ENCODE results near the gene MCUR1. TPM values are rescaled to one million over a fixed set of nuclear protein-coding genes. Genes with fewer than 3 reads are reported as not detected.
A peak's percentile ranks its signal among the peaks of the same experiment; 100 is the strongest.
"Not testable (repeated sequence)": the region's sequence is repeated elsewhere in the genome, so short reads cannot be mapped to it uniquely, and the experiment has no call there.

MCUR1 gene
- total RNA-seq, 1 experiment from 2014 or later, result 16.8 TPM

DNA sequence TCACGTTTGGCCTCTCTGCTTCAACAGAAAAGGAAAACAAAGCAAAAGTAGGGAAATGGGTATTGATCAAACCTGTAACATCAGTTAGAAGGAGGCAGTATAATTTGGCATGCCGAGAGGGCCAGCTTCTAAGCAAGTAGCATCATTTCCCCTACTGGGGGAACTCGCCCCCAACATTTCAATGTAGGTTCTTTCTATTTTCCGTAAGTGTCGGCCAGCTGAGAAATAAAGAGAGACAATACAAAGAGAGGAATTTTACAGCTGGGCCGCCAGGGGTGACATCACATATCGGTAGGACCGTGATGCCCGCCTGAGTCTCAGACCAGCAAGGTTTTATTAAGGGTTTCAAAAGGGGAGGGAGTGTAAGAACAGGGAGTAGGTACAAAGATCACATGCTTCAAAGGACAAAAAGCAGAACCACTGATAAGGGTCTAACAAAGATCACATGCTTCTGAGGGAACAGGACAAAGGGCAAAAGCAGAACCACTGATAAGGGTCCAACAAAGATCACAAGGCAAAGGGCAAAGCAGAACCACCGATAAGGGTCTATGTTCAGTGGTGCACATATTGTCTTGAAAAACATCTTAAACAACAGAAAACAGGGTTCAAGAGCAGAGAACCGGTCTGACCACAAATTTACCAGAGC is 14.4 kb upstream of the MCUR1 start:
- DNase-seq (ENCODE audit: low read depth), result not testable (repeated sequence)

DNA sequence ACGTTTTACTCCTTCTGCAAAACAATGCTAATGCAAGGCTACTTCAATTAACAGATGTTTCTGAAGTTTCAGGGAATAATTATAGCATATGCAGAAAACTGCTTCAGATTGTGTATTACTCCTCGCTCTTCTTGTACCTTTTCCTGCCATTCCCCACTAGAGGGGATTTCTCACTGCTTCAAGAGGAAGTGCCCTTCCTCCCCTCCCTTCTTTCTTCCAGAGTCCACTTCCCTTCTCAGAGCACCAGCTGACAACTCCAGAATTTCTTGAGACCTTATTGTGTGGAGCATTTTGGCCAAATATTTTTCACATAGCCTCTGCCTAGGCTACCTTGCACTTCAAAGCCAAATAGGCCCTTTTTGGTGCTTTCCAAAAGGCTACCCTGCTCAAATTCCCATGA is 12.7 kb upstream of the MCUR1 start:
- no peak for DNase-seq (ENCODE audit: low read depth)

DNA sequence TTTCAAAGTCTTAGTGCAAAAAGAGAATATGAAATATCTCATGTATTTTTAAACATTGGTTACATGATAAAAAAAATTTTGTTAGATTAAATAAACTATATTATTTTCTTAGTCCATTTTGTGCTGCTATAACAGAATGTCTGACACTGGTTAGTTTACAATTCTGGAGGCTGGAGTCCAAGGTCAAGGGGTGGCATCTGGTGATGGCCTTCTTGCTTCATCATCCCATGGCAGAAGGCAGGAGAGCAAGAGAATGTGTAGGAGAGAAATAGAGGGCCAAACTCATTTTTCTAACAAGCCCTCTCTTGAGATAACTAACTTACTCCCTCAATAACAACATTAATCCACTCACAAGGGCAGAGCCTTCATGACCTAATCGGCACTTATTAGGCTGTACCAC is 11.5 kb upstream of the MCUR1 start:
- DNase-seq (ENCODE audit: low read depth), result no peak

GRCh38 chr6:13818341-13818740 is 4.0 kb upstream of the MCUR1 start:
- DNase-seq (ENCODE audit: low read depth), result no peak

- DNase-seq (ENCODE audit: low read depth), result peak; percentile 7
These were observed 700 bp upstream of the MCUR1 start for GRCh38 chr6:13814938-13815575.

DNA sequence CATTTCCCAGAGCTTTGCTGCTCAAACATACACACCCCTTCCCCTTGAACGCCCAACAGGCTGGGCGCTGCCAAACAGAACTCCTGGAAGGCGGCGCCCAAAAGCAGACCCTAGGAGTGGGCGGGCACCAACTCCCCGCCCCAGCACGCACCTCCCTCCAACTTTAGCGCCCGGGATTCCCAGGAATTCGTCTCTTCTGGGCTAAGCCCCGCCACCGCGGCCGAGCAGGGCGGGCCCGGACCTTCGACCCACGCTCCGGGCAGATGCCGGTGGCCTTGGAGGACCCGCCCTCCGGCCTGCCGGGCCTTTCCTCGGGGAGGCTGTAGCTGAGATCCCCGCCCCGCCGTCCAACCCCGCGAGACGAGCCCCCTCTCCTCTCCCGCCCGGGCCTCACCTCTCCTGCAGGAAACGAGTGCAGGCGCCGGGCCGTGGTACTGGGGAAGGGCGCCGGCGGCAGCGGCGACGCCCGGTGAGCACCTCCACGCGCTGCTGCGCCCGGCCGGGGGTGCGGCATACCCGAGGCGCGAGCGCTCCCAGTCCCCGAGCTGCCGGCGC is 659 bp downstream of the MCUR1 start:
- DNase-seq (ENCODE audit: low read depth), result peak; percentile 66

DNA sequence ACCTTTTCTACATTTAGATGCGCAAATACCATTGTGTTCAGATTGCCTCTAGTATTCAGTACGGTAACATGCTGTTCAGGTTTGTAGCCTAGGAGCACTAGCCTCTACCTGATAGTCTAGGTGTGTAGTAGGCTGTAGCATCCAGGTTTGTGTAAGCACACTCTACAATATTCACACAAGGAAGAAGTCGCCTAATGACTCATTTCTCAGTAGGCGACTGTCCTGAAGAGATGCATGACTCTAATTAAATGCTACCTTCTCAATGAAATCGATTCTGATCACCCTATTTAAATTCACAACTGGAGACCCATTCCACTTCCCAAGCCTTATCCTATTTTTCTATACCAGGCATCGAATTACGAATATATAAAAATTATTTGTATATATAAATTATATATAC is 1.3 kb downstream of the MCUR1 start:
- DNase-seq (ENCODE audit: low read depth), result no peak

GRCh38 chr6:13812359-13812642 is 2.1 kb downstream of the MCUR1 start:
- no peak for DNase-seq (ENCODE audit: low read depth)

DNA sequence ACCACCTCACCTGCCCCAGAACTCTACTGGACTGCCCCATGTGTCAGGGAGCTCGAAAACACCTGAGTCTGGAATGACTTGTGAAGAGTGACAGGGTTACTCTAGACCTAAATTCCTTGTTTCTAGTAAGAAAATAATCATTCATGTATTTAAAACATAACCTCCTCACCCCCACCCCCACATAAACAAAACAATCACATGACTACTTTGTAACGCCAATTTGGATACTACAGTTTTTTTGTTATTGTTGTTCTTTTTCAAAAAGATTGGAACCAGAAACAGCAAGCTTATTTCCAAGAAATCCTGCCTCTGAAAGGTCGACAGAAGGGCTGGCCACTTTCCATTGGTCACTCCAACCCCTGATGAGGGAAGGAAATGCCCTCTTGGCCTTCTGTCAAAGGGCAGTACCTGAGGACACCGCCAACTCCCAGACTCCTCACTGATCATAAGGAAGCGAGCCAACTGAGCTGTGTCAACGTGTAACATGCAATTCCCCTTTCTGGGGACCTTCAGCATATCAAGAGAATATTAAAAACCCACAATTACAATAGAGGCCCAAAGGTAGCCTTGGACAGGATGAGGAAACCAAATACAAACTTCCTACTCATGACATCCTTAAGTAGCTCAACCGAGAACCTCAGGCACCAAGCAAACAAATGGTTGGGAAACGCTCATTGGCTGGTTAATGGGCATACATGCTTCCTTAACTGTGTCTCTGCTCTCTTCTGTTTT is 2.6 kb downstream of the MCUR1 start:
- DNase-seq (ENCODE audit: low read depth), result no peak

- no peak for DNase-seq (ENCODE audit: low read depth)
These were observed 3.5 kb downstream of the MCUR1 start for GRCh38 chr6:13810688-13811446.

DNA sequence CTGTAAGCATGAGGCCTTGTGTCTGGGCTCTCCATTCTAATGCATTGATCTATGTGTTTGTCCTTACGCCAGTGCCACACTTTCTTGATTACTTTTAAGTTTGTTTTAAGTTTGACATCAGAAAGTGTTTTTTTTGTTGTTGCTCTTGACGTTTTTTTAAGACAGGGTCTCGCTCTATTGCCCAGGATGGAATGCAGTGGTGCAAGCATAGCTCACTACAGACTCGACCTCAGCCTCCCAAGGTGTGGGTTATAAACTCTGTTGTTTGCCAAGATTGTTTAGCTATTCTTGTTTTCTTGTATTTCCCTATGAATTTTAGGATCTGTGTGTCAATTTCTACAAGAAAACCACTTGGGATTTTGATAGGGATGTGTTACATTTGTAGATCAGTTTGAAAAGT is 5.6 kb downstream of the MCUR1 start:
- no peak for DNase-seq (ENCODE audit: low read depth)

DNA sequence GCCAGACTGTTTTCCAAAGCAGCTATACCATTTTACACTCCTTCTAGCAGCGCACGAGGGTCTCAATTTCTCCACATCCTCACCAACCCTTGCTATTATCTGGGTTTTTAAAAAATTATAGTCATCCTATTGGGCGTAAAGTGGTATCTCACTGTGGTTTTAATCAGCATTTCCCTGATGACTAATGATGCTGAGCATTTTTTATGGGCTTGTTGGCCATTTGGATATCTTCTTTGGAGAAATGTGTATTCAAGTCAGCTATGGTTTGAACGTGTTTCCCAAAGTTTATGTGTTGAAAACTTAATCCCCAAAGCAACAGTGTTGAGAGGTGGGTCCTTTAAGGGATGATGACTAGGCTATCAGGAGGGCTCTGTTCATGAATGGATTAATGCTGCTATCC is 6.7 kb downstream of the MCUR1 start:
- DNase-seq (ENCODE audit: low read depth), result peak; percentile 39

DNA sequence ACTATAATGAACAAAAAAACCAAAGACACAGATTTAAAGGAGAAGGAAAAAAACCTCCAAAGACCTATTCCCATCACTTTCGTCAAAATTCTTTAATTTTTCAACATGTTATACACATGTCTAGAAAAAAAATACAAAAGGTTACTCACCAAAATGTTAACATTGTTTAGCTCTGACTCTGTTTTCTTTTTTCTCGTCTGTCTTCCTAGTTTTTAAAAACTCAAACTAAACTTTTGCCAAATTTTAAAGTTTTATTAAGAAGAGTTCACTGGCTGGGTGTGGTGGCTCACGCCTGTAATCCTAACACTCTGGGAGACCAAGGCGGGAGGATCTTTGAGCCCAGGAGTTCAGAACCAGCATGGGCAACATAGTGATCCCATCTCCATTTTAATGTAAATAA is 10.8 kb downstream of the MCUR1 start:
- DNase-seq (ENCODE audit: low read depth), result no peak

GRCh38 chr6:13800615-13801014 is 13.7 kb downstream of the MCUR1 start:
- no peak for DNase-seq (ENCODE audit: low read depth)

DNA sequence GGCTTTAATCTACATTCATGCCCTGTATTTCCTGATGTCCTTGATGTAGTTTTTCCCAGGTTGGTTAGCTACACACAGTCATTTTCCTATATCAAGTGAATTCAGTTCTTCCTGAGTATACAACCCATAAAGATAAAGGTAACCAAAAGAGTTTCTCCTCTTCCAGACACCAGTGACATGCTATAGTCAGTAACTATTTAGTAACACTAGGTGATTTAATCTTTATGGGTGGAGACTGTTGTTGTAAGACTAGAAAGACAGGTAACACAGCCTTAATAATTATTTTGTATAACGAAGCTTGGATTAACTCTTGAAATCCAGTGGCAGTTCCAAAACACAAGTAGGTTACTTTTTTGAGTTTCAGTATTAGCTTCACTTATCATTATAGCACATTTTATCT is 17.6 kb downstream of the MCUR1 start:
- no peak for DNase-seq (ENCODE audit: low read depth)

DNA sequence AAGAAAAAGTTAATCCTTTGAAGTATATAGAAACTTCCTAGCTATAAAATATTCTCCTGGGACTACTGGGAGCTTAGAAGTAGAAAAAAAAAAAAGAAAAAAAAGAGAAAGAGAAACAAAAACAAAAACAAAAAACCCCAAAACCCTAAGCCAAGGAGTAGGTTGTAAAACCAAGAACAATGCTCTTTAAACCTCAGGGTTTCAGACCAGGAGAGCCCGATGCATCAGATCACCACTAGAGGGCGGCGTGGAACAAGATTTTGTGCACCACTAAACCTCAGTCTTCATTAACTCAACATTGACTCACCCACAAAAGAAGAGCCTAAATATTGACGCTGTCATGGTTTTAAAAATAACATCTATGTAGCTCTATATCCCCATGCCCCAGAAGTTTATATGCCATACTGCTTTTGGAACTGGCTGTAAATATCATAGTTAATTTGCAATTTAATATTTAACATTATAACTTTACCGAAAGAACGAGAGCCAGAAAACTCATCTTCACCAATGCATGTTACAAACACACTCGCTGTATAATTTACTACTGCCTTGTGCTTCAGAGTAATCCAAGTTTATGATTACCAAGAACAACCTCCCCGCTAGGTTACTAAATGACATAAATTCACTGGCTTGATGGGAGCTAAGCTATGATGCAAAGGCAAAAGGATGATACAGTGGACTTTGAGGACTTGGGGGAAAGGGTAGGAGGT is 19.2 kb downstream of the MCUR1 start:
- peak; percentile 88 for DNase-seq (ENCODE audit: low read depth)

DNA sequence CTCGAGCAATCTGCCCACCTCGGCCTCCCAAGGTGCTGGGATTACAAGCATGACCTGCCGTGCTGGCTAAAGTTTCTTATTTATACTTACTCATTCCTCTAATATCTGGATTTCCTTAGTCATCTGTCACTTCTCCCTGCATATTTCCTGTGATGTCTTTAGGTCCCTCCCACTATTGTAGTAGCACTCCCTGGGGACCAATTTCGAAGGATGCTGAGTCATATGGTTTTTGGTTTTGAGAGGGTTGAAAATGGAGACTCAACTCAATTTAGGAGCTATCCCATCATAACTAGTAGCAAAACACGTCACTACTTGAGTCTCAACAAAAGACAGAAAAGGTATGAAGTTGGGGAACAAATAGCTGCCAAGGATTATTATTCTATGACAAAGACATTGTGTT is 20.2 kb downstream of the MCUR1 start:
- DNase-seq (ENCODE audit: low read depth), result peak; percentile 95

DNA sequence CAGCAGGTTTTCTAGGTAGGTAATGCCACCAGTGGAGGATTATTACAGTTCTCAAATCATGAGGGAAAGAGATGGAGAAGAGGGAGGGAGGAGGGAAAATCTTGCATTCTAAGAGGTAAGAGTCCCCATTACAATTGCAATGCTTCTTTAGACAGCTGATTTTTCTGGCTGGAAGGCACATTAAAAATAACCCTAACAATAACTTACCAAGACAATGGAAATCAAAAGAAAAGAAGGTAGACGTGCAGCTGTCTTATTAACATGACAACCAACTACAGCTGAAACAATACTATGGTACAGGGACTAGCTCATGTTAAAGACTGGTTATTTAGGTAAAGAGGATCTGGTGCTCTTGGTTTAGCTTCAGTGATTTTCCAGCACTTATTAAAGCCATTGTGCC is 24.6 kb downstream of the MCUR1 start:
- DNase-seq (ENCODE audit: low read depth), result no peak

GRCh38 chr6:13788820-13789219 is 25.5 kb downstream of the MCUR1 start:
- DNase-seq (ENCODE audit: low read depth), result no peak

DNA sequence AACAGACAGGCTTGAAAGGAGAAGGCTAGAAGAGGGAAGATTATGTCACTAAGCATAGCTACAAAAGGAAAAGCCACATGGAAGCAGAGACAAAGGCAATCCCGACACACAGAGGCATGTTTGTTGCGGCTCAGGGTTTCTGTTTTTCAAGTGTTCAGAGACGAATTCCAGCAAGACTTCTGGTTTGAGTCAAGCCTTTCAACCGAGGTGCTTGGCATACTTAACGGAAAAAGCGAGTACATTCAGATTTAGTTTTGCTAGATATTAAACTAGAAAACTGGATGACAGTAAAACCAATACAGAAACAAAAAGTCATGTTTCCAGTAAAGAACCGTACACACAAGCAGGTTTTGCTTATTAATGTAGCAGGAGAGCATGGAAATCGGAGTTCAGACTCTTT is 27.2 kb downstream of the MCUR1 start:
- no peak for DNase-seq (ENCODE audit: low read depth)

DNA sequence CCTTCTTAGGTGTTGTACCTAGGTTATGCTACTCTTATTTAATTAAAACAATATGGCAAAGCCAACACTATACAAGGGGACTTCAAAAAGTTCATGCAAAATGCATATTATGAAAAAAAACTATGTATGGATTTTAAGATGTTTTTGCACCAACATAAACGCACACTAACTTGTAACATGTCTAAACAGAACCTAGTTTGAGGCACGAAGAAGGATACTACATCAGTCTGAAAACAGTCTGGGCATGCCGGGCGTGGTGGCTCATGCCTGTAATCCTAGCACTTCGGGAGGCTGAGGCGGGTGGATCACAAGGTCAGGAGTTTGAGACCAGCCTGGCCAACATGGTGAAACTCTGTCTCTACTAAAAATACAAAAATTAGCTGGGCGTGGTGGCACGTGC is 34.2 kb downstream of the MCUR1 start:
- not testable (repeated sequence) for DNase-seq (ENCODE audit: low read depth)

- no peak for DNase-seq (ENCODE audit: low read depth)
These were observed 36.3 kb downstream of the MCUR1 start for GRCh38 chr6:13778028-13778427.
